GM08714 (cell line): ENCODE results near the gene C12orf56.
"Not testable (repeated sequence)": the region's sequence is repeated elsewhere in the genome, so short reads cannot be mapped to it uniquely, and the experiment has no call there.

Source experiments
- H3K4me3 ChIP-seq: fragments of 200-500 bp; sonication (Bioruptor generic); 2 replicates; pipeline ENCODE4 v1.5.1; 2014; ENCODE audit warnings: mild to moderate bottlenecking, low read length, inconsistent platforms
- ZNF274 ChIP-seq: IDR thresholded peaks from 2 replicates; pipeline ENCODE4 v1.6.1; 2012; ENCODE audit warnings: mild to moderate bottlenecking, low read depth, low read length

The C12orf56 gene

DNA sequence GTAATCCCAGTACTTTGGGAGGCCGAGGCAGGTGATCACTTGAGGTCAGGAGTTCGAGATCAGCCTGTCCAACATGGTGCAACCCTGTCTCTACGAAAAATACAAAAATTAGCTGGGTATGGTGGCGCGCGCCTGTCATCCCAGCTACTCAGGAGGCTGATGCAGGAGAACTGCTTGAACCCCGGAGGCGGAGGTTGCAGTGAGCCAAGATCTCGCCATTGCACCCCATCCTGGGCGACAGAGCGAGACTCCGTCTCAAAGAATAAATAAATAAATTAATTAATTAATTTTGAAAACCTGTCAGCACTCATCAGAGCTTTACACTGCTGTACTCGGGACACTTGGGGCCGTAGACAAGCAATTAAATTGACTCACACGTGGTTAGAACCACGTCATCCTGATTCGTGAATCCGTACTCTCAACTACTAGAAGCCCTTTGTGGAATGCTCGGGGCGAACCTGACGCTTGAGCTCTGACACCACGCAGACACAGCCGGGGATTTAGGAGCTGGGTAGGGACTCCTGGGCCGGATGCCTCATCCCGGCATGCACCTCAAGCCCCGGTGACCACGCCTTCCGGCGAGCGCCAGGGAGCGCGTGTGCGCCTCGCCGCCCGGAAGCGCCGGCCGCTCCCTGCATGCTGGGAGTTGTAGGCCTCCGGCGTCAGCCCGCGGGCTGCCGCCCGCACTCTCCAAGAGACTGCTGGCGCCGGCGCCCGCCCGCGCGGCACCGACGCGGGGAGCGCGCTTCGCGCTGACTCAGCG, 13.3 kb upstream of the C12orf56 start, which contains the start of gene XPOT:
TSS of gene XPOT (plus strand) at position 686 of the 763 bp plus-strand sequence. CDS start 5,644 bp downstream, outside the sequence.
- peak within 1 kb of the TSS; percentile 96 for H3K4me3 ChIP-seq
- TF ChIP-seq ZNF274 = no peak

DNA sequence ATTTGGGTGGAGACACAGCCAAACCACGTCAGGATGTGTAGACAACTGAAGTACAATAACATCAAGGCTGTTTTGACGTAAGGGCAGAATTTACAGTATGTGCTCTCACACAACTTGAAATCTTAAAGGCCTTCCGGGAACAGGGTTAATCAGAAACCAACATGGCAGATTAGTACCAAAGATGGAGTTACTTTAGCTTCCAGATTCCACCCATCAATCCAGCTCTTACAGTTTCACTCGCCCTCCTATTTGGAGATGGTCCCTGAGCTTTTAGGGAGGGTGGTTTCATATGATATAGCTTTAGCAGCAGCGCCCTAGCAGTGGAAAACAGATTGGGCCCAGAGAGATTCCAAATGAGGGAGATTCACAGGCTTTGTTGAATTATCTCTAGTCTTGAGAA, 11.6 kb upstream of the C12orf56 start:
- no peak for TF ChIP-seq ZNF274
- no peak overlapping the region for H3K4me3 ChIP-seq

DNA sequence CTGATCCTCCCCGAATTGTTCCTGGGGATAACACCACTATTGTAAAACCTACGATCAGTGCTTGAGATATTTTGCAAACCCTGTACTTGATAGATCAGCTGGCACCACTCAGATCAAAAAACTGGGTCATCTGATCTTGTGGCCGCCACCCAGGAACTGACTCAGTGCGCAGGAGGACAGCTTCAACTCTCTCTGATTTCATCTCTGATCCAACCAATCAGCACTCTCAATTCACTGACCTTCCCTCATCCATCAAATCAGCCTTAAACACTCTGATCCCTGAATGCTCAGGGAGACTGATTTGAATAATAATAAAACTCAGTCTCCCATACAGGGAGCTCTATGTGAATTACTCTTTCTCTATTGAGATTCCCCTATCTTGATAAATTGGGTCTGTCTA, 9.5 kb upstream of the C12orf56 start:
- H3K4me3 ChIP-seq = no peak overlapping the region
- no peak for TF ChIP-seq ZNF274

DNA sequence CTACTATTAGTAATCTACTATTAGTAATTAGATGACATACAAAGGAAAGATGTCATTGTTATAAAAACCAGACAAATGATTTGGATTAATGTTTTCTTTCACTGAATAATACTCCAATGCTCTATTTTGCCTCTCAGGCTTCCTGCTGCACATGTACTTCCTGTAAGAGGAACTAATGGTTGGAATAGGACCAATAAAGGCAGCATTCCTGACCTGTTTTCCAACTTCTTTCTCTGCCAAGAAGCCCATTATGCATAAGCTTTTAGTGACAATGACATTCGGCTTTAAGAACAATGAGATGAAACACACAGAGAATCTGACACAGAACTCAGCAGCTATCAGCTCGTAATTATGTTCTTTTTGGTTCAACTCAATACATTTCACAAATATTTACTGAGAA, 5.2 kb upstream of the C12orf56 start:
- no peak for TF ChIP-seq ZNF274
- no peak overlapping the region for H3K4me3 ChIP-seq

DNA sequence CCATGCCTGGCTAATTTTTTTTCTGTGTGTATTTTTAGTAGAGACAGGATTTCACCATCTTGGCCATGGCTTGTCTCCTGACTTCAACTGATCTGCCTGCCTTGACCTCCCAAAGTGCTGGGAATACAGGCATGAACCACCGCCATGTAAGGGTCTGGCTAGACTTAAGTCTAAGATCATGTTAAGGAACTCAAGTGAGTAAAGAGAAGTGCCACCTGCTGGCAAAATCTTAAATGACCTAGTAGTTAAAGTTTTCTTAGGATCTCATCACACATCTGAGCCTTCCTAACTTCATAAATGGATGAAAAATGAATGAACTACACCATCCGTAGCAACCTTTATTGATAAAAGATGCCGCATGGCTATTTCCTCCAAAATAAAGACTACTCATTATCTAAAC, 1.7 kb upstream of the C12orf56 start:
- H3K4me3 ChIP-seq = no peak overlapping the region
- TF ChIP-seq ZNF274 = no peak

DNA sequence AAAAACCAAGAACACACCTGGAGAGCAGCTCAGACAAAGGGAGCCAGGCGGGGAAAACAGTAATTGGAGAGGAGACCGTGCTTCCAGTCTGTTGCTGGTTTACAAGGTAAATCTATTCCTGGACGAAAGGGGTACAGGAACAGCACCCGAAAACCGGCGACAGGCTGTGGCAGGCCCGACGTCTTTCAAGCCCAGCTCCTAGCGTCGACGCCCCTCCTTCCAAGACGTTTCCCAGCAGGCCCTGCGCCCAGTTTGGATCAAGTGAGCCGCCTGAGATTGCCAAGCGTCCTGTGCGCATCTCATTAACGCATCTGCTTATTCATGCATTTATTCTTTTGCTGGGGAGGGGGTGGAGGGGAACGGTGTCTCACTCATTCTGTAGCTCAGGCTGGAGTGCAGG, 1.4 kb downstream of the C12orf56 start:
- H3K4me3 ChIP-seq = no peak overlapping the region
- no peak for TF ChIP-seq ZNF274

DNA sequence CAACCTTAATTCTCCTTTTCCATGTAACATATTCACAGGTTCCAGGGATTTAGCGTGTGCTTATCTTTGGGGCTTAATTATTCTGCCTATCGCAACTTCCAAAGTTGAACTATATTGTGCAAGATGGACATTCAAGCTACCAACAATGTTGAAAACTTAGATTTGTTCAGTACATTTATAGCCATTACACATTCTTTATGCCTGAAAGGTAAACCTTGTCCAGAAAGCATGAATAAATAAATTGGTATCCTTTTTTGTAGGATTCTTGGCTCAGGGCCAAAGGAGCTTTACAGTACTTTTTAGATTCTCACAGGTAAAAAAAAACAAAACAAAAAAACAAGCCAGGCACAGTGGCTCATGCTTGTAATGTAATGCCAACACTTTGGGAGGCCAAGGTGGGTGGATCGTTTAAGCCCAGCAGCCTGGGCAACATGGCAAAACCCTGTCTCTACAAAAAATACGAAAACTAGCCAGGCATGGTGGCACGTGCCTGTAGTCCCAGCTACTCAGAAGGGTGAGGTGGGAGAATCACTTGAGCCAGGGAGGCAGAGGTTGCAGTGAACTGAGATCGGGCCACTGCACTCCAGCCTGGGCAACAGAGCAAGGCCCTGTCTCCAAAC, 3.3 kb downstream of the C12orf56 start:
- TF ChIP-seq ZNF274 = no peak
- no peak overlapping the region for H3K4me3 ChIP-seq

DNA sequence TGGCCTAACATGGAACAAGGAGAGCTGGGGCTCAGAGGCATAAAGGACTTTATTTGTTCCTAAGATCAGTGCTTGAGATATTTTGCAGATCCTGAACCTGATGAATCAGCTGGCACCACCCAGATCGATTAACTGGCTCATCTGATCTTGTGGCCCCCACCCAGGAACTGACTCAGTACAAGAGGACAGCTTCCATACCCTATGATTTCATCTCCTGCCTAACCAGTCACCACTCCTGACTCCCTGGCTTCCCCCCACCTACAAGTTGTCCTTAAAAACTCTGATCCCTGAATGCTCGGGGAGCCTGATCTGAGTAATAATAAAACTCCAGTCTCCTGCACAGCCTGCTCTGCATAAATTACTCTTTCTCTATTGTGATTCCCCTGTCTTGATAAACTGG, 5.1 kb downstream of the C12orf56 start:
- no peak overlapping the region for H3K4me3 ChIP-seq
- no peak for TF ChIP-seq ZNF274

DNA sequence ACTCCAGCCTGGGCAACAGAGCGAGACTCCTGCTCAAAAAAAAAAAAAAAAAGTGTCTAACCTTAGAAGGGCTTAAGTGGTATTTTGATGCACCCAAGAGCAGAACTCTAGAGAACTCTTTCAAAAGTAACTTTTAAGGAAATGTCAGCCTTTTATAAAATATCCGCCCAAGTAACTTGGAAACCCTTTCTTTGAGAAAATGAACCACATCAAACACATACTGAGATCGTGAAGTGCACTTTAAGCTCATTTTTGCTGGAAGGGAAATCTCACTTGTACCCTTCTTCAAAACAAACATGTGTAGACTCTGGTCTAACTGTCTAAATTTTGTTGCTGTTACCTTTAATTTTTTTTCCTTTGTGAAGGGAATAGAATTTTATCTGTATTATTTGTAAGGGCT, 5.5 kb downstream of the C12orf56 start:
- TF ChIP-seq ZNF274 = no peak
- H3K4me3 ChIP-seq = no peak overlapping the region

DNA sequence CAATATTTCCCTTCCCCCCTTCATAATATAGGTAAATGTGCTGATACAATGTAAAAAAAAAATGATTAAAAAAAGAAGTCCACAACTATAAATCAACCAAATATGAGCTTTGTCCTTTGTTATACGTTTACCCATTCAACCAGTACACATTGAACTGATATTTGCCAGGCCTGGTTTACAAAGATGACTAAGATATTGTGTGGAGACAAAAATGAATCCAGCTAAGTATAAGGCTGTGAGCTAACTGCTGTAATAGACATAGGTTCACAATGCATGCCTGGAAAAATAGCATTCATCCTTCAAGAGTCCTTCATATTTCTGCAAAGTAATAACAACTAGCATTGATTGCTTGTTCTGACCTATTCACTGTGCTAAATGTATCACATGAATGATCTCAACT, 6.9 kb downstream of the C12orf56 start:
- TF ChIP-seq ZNF274 = no peak
- no peak overlapping the region for H3K4me3 ChIP-seq

DNA sequence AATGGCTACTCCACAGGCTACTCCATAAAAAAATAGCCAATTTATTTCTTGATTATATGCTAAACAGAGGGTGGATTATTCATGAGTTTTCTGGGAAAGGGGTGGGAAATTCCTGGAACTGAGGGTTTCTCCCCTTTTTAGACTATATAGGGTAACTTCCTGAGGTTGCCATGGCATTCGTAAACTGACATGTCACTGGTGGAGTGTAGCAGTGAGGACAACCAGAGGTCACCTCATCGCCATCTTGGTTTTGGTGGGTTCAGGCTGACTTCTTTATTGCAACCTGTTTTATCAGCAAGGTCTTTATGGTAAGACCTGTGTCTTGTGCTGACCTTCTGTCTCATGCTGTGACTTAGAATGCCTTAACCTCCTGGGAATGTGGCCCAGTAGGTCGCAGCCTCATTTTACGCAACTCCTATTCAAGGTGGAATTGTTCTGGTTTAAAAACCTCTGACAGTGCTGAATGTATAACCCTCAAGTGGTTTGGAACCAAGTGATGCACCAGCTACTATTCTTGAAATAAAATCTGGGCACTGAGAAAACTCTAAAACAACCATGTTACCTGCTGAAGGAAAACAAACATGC, 27.7 kb downstream of the C12orf56 start:
- H3K4me3 ChIP-seq = no peak overlapping the region
- no peak for TF ChIP-seq ZNF274

DNA sequence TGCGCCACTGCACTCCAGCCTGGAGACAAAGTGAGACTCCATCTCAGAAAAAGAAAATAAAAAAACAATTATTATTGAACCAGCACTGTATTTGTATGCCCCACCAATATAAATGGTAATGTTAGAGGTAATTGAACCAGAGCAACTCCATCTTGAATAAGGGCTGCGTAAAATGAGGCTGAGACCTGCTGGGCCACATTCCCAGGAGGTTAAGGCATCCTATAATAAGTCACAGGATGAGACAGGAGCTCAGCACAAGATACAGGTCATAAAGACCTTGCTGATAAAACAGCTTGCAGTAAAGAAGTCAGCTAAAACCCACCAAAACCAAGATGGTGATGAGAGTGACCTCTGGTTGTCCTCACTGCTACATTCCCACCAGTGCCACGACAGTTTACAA, 29.4 kb downstream of the C12orf56 start:
- not testable (repeated sequence) for H3K4me3 ChIP-seq

DNA sequence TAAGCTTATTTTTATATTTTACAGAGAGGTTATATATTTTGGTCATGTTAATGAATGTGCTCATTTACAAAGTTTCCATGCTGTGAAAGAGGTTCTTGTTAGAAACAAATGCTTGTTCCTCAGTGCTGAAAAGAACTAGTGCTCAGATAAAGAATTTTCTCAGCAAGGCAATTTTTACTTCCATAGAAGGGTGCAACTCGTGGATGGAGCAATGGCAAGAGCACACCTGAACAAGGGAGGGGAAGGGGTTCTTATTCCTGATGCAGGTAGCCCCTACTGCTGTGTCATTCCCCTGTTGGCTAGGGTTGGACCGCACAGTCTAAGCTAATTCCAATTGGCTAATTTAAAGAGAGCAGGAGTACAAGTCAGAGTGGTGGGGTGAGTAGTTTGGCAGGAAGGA, 34.3 kb downstream of the C12orf56 start:
- not testable (repeated sequence) for H3K4me3 ChIP-seq

DNA sequence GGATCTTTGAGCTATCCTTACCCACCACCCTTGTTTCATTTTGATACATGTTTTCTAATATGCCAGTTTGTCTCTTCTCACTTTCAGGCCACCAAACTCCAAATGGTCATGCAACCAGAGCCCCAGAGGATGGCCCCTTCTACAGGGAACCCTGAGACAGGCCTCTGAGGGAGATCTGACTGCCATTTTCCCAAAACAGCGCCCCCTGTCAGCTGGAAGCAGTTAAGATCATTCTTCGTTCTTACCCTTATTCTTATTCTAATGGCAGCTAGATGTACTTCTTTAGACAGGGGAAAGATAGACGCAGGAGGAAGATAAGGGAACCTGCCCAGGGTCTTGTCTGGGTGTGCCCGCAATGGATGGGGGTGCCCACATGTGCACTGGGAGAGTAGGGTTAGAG, 38.4 kb downstream of the C12orf56 start:
- TF ChIP-seq ZNF274 = no peak
- no peak overlapping the region for H3K4me3 ChIP-seq

DNA sequence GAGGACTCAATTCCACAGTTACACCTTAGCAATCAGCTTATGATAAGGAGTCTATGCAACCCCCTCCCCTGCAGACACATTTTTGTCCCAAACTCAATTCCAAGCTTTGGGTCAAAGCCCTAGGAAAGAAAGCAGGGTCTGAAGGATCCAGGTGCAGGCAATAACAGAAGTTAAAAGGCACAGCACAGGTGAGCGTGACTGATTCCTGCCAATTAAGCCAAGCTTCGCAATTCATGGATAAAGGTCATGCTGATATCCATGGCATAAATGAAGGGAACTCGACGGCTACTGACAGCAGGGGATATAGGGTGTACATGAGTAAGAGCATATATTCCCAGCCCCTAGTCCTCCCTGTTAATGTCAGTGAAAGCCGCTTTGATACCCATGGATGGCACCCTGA, 39.3 kb downstream of the C12orf56 start:
- H3K4me3 ChIP-seq = no peak overlapping the region
- TF ChIP-seq ZNF274 = no peak
